GM15510 (cell line): ENCODE measurements around the gene RAB10.
A peak's percentile ranks its signal among the peaks of the same experiment; 100 is the strongest.

ENCODE experiments used
- POLR2A ChIP-seq: IDR thresholded peaks from 3 replicates; pipeline ENCODE4 v1.6.1; 2011; ENCODE audit warnings: borderline replicate concordance; ENCODE audit not compliant: insufficient read length; ENCODE audit errors: extremely low read depth

Gene RAB10

GRCh38 chr2:26178746-26179436 lies 145.0 kb downstream of the RAB10 start:
- no peak for TF ChIP-seq POLR2A

DNA sequence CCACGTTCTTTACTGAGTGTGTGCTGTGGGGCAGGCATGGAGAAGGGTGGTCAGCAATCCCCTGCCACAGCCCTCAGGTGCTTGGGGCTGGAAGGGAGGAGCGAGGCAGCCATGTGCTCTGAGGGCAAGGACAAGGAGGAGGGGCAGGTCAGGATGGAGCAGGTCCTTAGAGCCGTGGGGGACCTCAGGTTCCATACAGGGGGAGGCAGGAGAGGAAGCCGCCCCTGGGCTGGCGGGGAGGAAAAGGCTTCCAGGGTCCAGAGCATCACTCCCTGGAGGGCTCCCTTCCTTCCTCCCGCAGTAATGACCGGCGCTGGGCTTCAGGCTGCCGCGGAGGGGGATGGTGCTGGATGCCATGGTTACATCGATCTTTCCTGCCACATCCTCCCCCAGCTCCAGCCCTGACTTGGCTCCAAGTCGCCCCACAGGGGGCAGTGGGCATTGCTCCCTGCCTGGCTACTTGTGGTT lies 145.6 kb downstream of the RAB10 start:
- no peak for TF ChIP-seq POLR2A

DNA sequence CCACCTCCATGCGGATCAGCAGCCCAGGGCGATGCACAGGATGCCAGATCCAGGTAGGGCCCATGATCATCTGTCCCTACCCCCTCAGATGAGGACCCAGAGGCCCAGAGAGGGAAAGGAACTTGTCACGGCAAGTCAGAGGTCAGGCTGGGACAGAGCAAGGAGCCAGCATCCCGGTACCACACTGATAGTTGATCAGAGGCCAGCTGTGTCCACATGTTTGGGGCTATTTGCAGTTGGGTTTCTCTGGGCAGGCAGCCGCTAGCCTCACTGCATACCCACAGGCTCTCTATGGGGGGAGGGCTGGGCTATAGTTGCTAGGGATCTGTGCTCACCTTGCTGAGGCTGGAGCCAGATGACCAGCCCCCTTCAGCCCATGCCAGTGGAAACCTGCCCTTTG lies 148.6 kb downstream of the RAB10 start:
- TF ChIP-seq POLR2A, result no peak

GRCh38 chr2:26182887-26183630 lies 149.2 kb downstream of the RAB10 start:
- TF ChIP-seq POLR2A, result no peak

DNA sequence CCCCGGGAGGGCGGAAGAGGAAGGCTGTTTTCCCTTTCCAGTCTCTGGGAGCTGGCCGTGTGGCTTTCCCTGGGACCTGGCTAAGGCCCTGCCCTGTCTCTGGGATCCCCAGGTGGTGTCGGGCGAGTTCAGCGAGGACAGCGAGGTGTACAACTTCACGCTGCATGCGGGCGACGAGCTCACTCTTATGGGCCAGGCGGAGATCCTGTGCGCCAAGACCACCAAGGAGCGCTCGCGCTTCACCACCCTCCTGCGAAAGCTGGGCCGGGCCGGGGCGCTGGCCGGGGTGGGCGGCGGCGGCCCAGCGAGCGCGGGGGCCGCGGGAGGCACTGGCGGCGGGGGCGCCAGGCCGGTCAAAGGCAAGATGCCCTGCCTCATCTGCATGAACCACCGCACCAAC lies 150.2 kb downstream of the RAB10 start:
- TF ChIP-seq POLR2A, result no peak

DNA sequence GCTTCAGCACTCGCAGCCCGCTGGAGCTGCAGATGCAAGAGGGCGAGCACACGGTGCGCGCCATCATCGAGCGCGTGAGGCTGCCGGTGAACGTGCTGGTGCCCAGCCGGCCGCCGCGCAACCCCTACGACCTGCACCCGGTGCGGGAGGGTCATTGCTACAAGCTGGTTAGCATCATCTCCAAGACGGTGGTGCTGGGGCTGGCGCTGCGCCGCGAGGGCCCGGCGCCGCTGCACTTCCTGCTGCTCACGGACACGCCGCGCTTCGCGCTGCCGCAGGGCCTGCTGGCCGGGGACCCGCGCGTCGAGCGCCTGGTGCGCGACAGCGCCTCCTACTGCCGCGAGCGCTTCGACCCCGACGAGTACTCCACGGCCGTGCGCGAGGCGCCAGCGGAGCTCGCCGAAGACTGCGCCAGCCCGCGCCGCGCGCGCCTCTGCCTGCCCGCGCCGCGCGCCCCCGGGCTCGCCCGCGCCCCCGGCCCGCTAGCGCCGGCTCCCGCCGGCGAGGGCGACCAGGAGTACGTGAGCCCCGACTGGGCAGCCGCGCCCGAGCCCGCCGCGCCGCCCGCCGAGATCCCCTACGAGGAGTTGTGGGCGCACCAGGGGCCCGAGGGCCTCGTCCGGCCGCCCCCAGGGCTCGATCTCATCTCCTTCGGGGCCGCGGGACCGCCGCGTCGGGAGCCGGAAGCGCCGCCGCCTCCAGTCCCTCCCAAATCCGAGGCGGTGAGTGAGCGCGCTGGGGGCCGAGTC lies 150.8 kb downstream of the RAB10 start:
- TF ChIP-seq POLR2A, result peak; percentile 8

- TF ChIP-seq POLR2A, result no peak
Measured at GRCh38 chr2:26185304-26185928, 151.5 kb downstream of the RAB10 start.

GRCh38 chr2:26185954-26186770 lies 152.3 kb downstream of the RAB10 start:
- no peak for TF ChIP-seq POLR2A
